Activated CD4-positive, alpha-beta T cell treated with anti-CD3 and anti-CD28 coated beads for 24 hours (primary cell): ENCODE data around the gene PPM1H.

Experiments used
- DNase-seq, 2 donors: peaks; one replicate each; pipeline ENCODE4 v3.0.0-alpha.2; 2020; ENCODE audit warnings: low read depth in 2 of 2

The PPM1H gene

DNA sequence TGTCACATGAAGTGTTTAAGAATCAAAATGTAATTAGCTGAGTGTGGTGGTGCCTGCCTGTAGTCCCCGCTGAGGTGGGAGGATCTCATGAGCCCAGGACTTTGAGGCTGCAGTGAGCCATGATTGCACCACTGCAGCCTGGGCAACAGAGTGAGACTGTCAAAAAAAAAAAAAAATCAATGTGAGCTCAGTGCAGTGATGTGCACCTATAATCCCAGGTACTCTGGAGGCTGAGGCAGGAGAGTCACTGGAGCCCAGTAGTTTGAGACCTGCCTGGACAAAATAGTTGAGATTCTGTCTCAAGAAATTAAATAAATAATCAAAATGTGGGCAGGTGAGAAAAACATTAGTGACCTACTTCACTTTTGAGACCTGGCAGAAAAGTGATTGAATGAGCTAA lies 328.3 kb downstream of the PPM1H start:
- no peak for DNase-seq

DNA sequence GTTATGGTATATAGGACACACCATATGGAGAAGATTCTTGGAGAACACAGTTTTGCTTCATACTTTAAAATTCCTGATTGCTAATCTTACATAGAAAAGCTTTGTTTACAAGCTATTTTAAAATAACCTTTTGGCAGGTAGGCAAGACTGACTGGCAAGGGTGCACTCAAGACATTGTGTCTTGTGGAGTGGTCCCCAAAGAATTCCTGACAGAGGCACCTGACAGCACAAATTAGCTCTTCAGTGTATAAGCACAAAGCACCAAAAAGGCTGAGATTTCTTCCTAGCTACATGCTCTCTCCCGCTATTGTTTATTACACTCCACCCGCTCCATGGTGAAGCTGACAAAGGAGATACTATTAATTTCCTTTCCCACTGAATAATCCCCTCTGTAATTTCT lies 329.0 kb downstream of the PPM1H start:
- DNase-seq: no peak

DNA sequence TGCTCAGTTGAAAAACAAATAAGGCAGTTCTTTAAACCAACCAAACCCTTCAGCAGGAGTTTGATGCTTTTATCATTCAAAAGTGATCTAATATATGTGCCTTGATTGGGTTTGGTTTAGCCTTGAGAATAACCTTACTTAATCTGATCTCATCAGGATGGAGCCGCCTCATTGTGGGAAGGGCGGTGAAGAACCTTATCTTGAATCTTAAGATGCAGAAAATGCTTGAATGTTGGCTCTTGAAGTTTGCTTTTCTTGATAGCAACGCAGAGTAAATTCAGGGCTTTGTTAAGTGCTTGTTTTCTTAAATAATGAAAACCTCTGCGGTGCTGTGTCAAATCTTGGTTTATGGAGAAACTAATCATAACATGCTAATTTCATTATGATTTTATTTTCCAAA lies 330.1 kb downstream of the PPM1H start:
- DNase-seq: no peak

DNA sequence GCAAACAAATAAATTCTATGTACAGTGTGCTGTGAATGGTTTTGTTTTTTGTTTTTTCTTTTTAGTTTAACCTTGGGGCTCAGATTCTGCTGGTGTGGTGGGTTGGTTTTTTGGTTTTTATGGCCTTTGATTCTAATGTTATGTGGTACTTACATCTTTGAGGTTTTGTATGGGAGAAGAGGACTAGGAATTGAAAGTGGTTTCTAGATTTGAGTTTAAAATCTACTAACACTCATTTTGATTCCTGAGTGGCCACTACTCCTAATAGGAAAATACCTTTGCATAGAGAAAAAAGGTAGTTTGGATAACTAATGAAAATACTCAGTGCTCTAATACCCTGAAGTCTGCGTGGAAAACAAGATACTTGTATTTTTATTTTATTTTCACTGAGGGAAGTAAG lies 330.6 kb downstream of the PPM1H start:
- no peak for DNase-seq

DNA sequence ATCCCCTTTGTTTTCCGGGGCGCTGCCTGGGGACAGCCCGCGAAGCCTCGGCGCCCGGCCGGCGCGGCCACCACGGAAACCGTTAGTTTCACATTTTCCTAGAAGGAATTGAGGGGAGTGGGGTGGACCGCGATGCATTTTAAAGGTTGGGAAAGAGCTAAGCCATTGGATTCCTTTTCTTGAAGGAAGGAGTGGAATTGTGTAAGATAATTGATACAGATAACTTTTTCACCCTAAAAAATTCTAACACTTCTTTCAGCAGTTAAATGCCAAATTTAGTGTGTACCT lies 331.2 kb downstream of the PPM1H start:
- DNase-seq: no peak

DNA sequence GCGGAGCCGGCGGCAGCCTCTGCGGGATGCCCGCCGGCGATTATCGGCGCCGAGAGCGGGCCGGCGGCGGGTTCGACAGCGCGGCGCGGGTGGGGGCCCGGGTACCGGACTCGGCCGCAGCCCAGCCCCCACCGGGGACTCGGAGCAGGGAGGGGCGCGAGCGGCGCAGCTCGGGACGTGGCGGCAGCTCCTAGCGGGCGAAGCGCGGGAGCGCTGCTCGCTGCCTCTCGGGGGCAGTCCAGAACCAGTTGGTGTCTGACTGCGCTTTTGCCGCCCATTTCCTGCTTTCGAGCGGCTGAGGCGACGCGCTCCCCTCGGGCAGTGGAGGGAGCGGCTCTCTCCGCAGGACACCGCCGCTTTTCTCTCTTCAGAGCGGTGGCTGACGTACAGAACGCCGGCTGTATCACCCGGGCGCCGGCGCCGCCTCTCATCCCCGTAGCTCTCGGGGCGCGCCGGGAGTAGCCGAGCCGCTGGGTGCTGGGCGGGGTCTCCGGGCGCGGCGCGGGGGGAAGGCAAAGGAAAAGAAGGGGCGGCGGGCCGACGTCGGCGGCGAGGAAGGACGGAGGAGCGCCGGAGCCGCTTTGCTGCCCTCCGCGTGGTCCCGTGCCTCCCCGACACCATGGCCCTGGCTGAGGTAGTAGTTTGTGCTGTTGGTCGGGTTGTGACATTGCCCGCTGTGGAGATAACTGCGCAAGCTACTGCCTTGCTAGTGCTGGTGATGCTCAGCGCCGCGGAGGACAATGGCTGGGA lies 331.7 kb downstream of the PPM1H start:
- peak; percentile 52 to 64 for DNase-seq

DNA sequence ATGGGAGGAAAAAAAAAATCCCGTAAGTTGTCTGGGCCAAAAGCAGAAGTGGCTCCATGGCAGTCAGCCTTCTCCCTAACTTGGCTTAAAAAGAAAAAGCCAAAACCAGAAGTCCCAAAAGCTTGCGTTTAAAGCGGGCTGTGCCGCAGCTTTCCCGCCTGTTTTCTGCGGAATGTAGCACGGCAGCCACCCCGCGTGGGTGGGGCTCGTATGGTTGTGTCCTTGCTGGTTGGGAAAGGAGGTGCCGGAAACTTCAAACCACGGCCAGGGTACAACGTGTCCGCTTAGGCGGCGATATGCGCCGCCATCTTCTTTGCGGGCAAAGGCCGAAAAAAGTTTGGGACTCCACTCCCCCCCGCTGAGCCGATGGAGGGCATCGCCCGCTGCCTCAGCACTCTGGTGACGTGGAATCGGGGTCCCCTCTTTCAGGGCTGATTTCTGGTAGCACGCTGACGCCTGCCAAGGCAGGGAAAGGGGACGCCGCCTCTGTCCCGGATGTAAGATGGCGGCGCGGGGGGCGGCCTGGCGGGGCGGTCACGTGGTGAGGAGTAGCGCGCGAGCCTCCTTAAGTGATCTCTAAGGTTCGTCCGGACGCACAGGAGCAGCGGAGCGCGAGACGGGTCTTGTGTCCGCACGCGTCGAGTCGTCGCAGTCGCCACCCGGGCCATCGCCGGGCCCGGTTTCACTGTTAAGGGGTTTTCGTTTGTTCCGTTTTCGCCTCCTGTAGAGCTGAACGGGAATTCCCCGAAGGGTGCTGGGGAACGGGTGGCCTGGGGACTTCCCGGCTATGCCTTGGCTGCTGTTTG lies 332.5 kb downstream of the PPM1H start:
- DNase-seq: peak; percentile 71 to 78

DNA sequence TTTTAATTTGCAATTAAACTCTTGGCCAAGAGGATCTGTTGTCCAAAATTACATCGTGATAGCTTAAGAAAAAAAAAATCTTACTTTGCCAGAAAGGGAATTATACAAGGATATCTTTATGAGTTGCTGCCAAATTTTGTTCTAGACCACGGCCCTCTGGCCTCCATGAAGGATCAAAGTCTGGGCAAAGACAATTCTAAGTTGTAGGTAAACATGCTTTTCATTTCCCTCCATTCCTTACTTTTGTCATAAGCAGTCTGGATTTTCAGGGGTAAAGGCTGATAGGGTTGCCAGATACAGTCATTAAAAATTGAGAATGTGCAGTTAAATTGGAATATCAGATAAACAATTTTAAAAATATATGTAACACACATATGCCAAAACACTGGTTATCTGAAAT lies 333.2 kb downstream of the PPM1H start:
- DNase-seq: no peak

DNA sequence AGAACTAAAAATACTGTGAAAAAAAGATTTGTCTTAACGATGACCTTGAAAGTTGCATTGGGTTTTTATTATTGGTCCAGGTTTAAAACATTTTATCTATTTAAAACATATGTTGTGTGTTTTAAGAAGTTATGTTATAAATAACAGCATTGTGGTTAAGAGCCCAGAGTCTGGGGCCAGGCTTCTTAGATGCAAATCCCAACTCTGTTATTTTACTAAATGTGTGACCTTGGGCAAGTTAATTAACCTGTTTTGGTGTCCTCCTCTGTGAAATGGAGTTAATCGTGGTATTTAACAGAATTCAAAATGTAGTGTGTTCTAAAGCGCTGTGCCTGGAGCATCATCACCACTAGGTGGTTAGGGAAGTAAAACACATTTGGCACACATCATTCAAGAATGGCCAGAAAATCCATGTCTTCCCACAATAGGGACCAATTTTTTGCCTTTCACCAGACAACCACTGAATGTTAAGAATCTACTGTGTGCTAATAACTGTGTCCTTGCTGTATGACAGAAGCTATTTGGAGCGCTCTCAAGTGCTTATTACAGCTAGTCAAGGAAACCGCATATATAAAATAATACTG lies 335.0 kb downstream of the PPM1H start:
- DNase-seq: no peak

DNA sequence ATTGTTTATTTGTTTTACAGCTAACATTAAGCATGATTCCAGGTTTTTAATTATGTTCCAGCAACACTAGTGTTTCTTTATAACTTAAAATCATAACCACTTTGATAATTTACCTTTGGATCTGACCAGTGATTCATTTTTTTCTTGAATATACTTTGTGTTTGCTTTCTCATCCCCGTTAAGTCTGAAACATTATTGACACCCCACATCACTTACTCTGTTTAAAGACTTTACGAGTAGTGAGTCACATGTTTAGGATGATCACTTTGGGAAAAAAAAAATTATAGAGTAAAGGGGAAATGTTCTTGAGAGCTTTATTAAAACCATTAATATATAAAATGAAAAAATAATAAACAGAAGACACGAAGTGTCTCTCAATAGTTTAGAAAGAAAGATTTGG lies 336.1 kb downstream of the PPM1H start:
- no peak for DNase-seq

DNA sequence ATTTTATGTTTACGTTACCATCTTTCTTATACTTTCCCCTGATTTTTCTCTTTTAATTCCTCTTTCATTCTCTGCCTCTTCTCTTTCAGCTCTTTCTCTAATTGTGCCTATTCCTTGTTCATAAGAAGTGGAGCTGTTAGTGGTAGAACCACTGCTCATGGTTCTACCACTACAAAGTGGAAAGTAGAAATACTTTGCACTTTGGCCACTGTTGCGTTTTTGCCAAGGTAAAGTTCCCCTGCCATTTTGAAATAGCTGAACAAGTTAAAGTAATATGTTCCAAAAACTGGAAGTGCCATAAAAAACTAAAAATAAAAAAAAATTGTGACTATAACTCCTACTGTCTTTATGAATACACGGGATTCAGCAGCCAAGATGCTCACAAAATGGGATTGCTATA lies 337.7 kb downstream of the PPM1H start:
- DNase-seq: no peak
